K562 (cell line): Measurements from ENCODE around the gene SETD7. TPM values are rescaled to one million over a fixed set of nuclear protein-coding genes. Genes with fewer than 3 reads are reported as not detected.

ENCODE experiments used
- ADNP ChIP-seq: fragments of 200-800 bp; sonication (Bioruptor generic); IDR thresholded peaks from 2 replicates; pipeline ENCODE4 v1.6.1; 2016; ENCODE audit warnings: missing genetic modification characterization, missing compliant biosample characterization
- BHLHE40 ChIP-seq: IDR thresholded peaks from 2 replicates; pipeline ENCODE4 v1.6.1; 2011; ENCODE audit warnings: low read length, improper control_type of control experiment
- CREM ChIP-seq: IDR thresholded peaks from 2 replicates; pipeline ENCODE4 v1.6.1; 2014; ENCODE audit warnings: antibody characterized with exemption, low read depth
- EWSR1 ChIP-seq: fragments of 450-650 bp; IDR thresholded peaks from 2 replicates; pipeline ENCODE4 v1.6.1; 2018; ENCODE audit warnings: borderline replicate concordance, mild to moderate bottlenecking, low read depth, moderate library complexity; ENCODE audit not compliant: partially characterized antibody
- HOXB6 ChIP-seq: fragments of 250-450 bp; sonication (Bioruptor Pico); IDR thresholded peaks from 2 replicates; pipeline ENCODE4 v1.5.1; 2022; ENCODE audit warnings: mild to moderate bottlenecking, borderline replicate concordance
- HSF4 ChIP-seq: fragments of 250-450 bp; sonication (Bioruptor Pico); IDR thresholded peaks from 2 replicates; pipeline ENCODE4 v2.1.2; 2022; ENCODE audit warnings: mild to moderate bottlenecking, moderate library complexity, borderline replicate concordance
- NCOA2 ChIP-seq, 2 experiments: fragments of 450-650 bp; IDR thresholded peaks; 2 replicates each; pipeline ENCODE4 v1.6.1; 2018; ENCODE audit warnings: mild to moderate bottlenecking in 2 of 2, moderate library complexity in 1 of 2; ENCODE audit not compliant: partially characterized antibody in 2 of 2
- NR1H2 ChIP-seq: sonication (generic); formaldehyde crosslinking; IDR thresholded peaks from 2 replicates; pipeline ENCODE4 v1.4.0; 2020; ENCODE audit warnings: mild to moderate bottlenecking, missing genetic modification reagents
- NRF1 ChIP-seq, 2 experiments: fragments of 450-650 bp; IDR thresholded peaks in 1 of 2; conservative IDR thresholded peaks in 1 of 2; 2 replicates each; pipeline ENCODE4 v1.6.1; 2014; ENCODE audit warnings: mild to moderate bottlenecking in 2 of 2
- POLR2A ChIP-seq: fragments of 450-650 bp; conservative IDR thresholded peaks from 2 replicates; pipeline ENCODE4 v1.6.1; 2016
- PREB ChIP-seq: sonication (generic); formaldehyde crosslinking; IDR thresholded peaks from 2 replicates; pipeline ENCODE4 v1.8.1; 2023; ENCODE audit warnings: mild to moderate bottlenecking, missing genetic modification reagents
- RBM22 ChIP-seq: fragments of 200-400 bp; formaldehyde crosslinking; IDR thresholded peaks from 2 replicates; pipeline ENCODE4 v1.6.1; 2018; ENCODE audit warnings: low read length, low read depth; ENCODE audit not compliant: poor library complexity, severe bottlenecking
- SMAD4 ChIP-seq: fragments of 250-450 bp; sonication (Bioruptor Pico); conservative IDR thresholded peaks from 2 replicates; pipeline ENCODE4 v1.8.0; 2021; ENCODE audit warnings: inconsistent platforms, mild to moderate bottlenecking, moderate library complexity
- SP2 ChIP-seq: IDR thresholded peaks from 2 replicates; pipeline ENCODE4 v1.6.1; 2011; ENCODE audit warnings: mild to moderate bottlenecking, low read depth, low read length, moderate library complexity; ENCODE audit not compliant: poor library complexity, severe bottlenecking; ENCODE audit errors: extremely low read depth
- TAF1 ChIP-seq: IDR thresholded peaks from 2 replicates; pipeline ENCODE4 v1.6.1; 2011; ENCODE audit warnings: mild to moderate bottlenecking, low read length, moderate library complexity; ENCODE audit not compliant: insufficient read depth, control insufficient read depth, severe bottlenecking; ENCODE audit errors: extremely low read depth
- TAF7 ChIP-seq: fragments of 450-650 bp; IDR thresholded peaks from 2 replicates; pipeline ENCODE4 v1.6.1; 2016; ENCODE audit warnings: missing genetic modification characterization, missing compliant biosample characterization
- TEAD2 ChIP-seq: fragments of 450-650 bp; IDR thresholded peaks from 2 replicates; pipeline ENCODE4 v1.6.1; 2016; ENCODE audit warnings: missing genetic modification characterization, control low read depth, missing compliant biosample characterization
- THAP12 ChIP-seq: fragments of 250-450 bp; sonication (Bioruptor Pico); IDR thresholded peaks from 2 replicates; pipeline ENCODE4 v1.9.0; 2021; ENCODE audit warnings: mild to moderate bottlenecking, inconsistent platforms
- ZBTB5 ChIP-seq: fragments of 450-650 bp; IDR thresholded peaks from 2 replicates; pipeline ENCODE4 v1.6.1; 2017; ENCODE audit warnings: antibody characterized with exemption
- ZBTB8A ChIP-seq: fragments of 450-650 bp; IDR thresholded peaks from 2 replicates; pipeline ENCODE4 v1.6.1; 2018; ENCODE audit warnings: mild to moderate bottlenecking, moderate library complexity; ENCODE audit not compliant: partially characterized antibody
- ZKSCAN1 ChIP-seq: fragments of 150-350 bp; IDR thresholded peaks from 2 replicates; pipeline ENCODE4 v1.6.1; 2016; ENCODE audit warnings: low read depth, low read length
- ZNF589 ChIP-seq: fragments of 200-800 bp; sonication (Bioruptor generic); IDR thresholded peaks from 2 replicates; pipeline ENCODE4 v1.6.1; 2016; ENCODE audit warnings: low read depth, missing genetic modification characterization, missing compliant biosample characterization
- polyA plus RNA-seq, 8 experiments: library from polyadenylated mRNA; depleted of rRNA in 4 of 8; stranded (reverse) in 5 of 8; unstranded in 3 of 8; fragments of >200 nt; fragmentation: Nextera tagmentation in 2 of 8; fragmentation: Illumina TruSeq in 1 of 8; extraction: Ambion mirVana in 2 of 8; extraction: Trizol in 1 of 8; gene quantifications; 2 replicates each; pipeline versions ENCODE4 v1.2.1 to v1.2.3, GENCODE V29; 2011 to 2014; ENCODE audit warnings: inconsistent platforms in 1 of 8, missing spikeins in 1 of 8
- total RNA-seq, 7 experiments: library from RNA; depleted of rRNA in 6 of 7; stranded (reverse); fragments of >200 nt in 6 of 7; fragmentation: Illumina TruSeq in 2 of 7; extraction: Trizol in 2 of 7; gene quantifications; 2 replicates each; pipeline versions ENCODE4 v1.2.1 to v1.2.3, GENCODE V29; 2011 to 2021; ENCODE audit warnings: low replicate concordance in 1 of 7
- TF ChIP-seq, protein P1 (sequence below): fragments of 450-650 bp; IDR thresholded peaks from 2 replicates; pipeline ENCODE4 v1.6.1; 2016; ENCODE audit warnings: low read depth, mild to moderate bottlenecking, moderate library complexity

The SETD7 gene
- total and polyA plus RNA-seq, 9 of the 15 experiments (the other 6 are each of a cell fraction or from before 2014, with no cell fraction given) = 0.37 to 2.4 (median 1.7) TPM

- TF ChIP-seq THAP12 (CRISPR knock-in tag) = no peak
- no peak for TF ChIP-seq ZBTB5
- no peak for TF ChIP-seq EWSR1
- no peak for TF ChIP-seq TAF7
- TF ChIP-seq POLR2A = no peak
- TF ChIP-seq NRF1 (conservative IDR thresholded peaks at IDR 0.05 in 1 of 2, IDR thresholded peaks at IDR 0.05 in 1 of 2) = peak; percentile 54 to 62
- peak; percentile 63 for TF ChIP-seq CREM
- no peak for TF ChIP-seq TEAD2 (tag)
- TF ChIP-seq, protein P1, sequence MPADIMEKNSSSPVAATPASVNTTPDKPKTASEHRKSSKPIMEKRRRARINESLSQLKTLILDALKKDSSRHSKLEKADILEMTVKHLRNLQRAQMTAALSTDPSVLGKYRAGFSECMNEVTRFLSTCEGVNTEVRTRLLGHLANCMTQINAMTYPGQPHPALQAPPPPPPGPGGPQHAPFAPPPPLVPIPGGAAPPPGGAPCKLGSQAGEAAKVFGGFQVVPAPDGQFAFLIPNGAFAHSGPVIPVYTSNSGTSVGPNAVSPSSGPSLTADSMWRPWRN = 0 out of 2 replicates have a peak, but pooled peaks have one; percentile 44
- TF ChIP-seq HSF4 (CRISPR knock-in tag) = no peak
- TF ChIP-seq BHLHE40 = peak; percentile 54; the same call in 1 of the 2 replicates
- no peak for TF ChIP-seq ZNF589
- TF ChIP-seq PREB = no peak
- no peak for TF ChIP-seq RBM22
- no peak for TF ChIP-seq HOXB6
- peak; percentile 43; the same call in 1 of the 2 replicates for TF ChIP-seq SMAD4 (CRISPR knock-in tag)
- no peak for TF ChIP-seq TAF1
- TF ChIP-seq ADNP (tag) = no peak
- TF ChIP-seq NR1H2 (CRISPR knock-in tag) = no peak
- no peak for TF ChIP-seq ZBTB8A
- TF ChIP-seq SP2 = no peak
- no peak for TF ChIP-seq NCOA2 (IDR thresholded peaks at IDR 0.05; ENCODE audit: partially characterized antibody in 2 of 2)
- TF ChIP-seq ZKSCAN1 = no peak
These were observed 920 bp downstream of the SETD7 start (continued) for GRCh38 chr4:139554893-139555704.
